NCI-H2107 (cell line): ENCODE measurements around the gene RYR2.

Source experiments
- DNase-seq: peaks from one replicate; lab custom pipeline; 2025; lab: John Stamatoyannopoulos, UW

Gene RYR2

GRCh38 chr1:237864338-237865244 lies 822.6 kb downstream of the RYR2 start:
- no peak for DNase-seq

GRCh38 chr1:237867380-237867888 lies 825.5 kb downstream of the RYR2 start:
- DNase-seq = no peak

- no peak for DNase-seq
Observed at GRCh38 chr1:237868817-237869600, 827.0 kb downstream of the RYR2 start.

- no peak for DNase-seq
Observed at GRCh38 chr1:237873487-237874211, 831.7 kb downstream of the RYR2 start.

- DNase-seq = no peak
Observed at GRCh38 chr1:237875291-237875690, 833.3 kb downstream of the RYR2 start.

- no peak for DNase-seq
Observed at GRCh38 chr1:237877631-237878030, 835.6 kb downstream of the RYR2 start.

- DNase-seq = no peak
Observed at GRCh38 chr1:237878406-237878805, 836.4 kb downstream of the RYR2 start.

GRCh38 chr1:237879195-237879594 lies 837.2 kb downstream of the RYR2 start:
- DNase-seq = no peak
